ENCODE results near the gene ZNF524. TPM values are rescaled to one million over a fixed set of nuclear protein-coding genes. Genes with fewer than 3 reads are reported as not detected.

The ZNF524 gene
- total and polyA plus RNA-seq, 9 of the 15 experiments (the other 6 are each of a cell fraction or from before 2014, with no cell fraction given) = 0.08 to 15.6 (median 2.9) TPM

- TF ChIP-seq, protein P1, sequence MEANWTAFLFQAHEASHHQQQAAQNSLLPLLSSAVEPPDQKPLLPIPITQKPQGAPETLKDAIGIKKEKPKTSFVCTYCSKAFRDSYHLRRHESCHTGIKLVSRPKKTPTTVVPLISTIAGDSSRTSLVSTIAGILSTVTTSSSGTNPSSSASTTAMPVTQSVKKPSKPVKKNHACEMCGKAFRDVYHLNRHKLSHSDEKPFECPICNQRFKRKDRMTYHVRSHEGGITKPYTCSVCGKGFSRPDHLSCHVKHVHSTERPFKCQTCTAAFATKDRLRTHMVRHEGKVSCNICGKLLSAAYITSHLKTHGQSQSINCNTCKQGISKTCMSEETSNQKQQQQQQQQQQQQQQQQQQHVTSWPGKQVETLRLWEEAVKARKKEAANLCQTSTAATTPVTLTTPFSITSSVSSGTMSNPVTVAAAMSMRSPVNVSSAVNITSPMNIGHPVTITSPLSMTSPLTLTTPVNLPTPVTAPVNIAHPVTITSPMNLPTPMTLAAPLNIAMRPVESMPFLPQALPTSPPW (CRISPR knock-in tag; IDR thresholded peaks at IDR 0.05) = peak; percentile 92
- TF ChIP-seq RB1 (IDR thresholded peaks at IDR 0.05; ENCODE audit: low read depth) (peak; percentile 99), CBFA2T2 (conservative IDR thresholded peaks at IDR 0.05) (no peak), ZNF445 (CRISPR knock-in tag; IDR thresholded peaks at IDR 0.05; ENCODE audit: low read depth) (no peak), MIER1 (IDR thresholded peaks at IDR 0.05; ENCODE audit: low read depth) (no peak), CXXC5 (CRISPR knock-in tag; IDR thresholded peaks at IDR 0.05) (peak; percentile 90), ZNF75A (CRISPR knock-in tag; IDR thresholded peaks at IDR 0.05) (no peak), ZNF740 (CRISPR knock-in tag; IDR thresholded peaks at IDR 0.05) (no peak), ZNF740 (tag; IDR thresholded peaks at IDR 0.05) (no peak), MAFG (tag; conservative IDR thresholded peaks at IDR 0.05) (no peak), SRSF7 (optimal IDR thresholded peaks at IDR 0.05; ENCODE audit: low read depth, low read length) (no peak), CBX5 (IDR thresholded peaks at IDR 0.05; ENCODE audit: borderline replicate concordance, low read depth) (no peak), AFF1 (IDR thresholded peaks at IDR 0.05; ENCODE audit: low read depth in 1 of 2, partially characterized antibody in 2 of 2) (no peak), SMAD4 (CRISPR knock-in tag; conservative IDR thresholded peaks at IDR 0.05) (peak; percentile 73; the same call in 1 of the 2 replicates), XRCC4 (IDR thresholded peaks at IDR 0.05; ENCODE audit: extremely low read depth, insufficient read depth, insufficient read length) (no peak), GABPB1 (CRISPR knock-in tag; IDR thresholded peaks at IDR 0.05) (no peak), SOX6 (IDR thresholded peaks at IDR 0.05) (peak; percentile 65), ESRRA (IDR thresholded peaks at IDR 0.05; ENCODE audit: borderline replicate concordance, low read depth) (no peak), NR2C2 (CRISPR knock-in tag; IDR thresholded peaks at IDR 0.05) (peak; percentile 18; the same call in 1 of the 2 replicates), NR2C2 (tag; IDR thresholded peaks at IDR 0.05) (peak; percentile 98)
- TF ChIP-seq, protein P2, sequence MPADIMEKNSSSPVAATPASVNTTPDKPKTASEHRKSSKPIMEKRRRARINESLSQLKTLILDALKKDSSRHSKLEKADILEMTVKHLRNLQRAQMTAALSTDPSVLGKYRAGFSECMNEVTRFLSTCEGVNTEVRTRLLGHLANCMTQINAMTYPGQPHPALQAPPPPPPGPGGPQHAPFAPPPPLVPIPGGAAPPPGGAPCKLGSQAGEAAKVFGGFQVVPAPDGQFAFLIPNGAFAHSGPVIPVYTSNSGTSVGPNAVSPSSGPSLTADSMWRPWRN (IDR thresholded peaks at IDR 0.05; ENCODE audit: low read depth) = no peak
Measured at GRCh38 chr19:55599842-55600661, at the start of gene ZNF524 (continued).
